Hematopoietic multipotent progenitor cell treated with erythropoietin and hydrocortisone succinate and interleukin-3 and kit ligand, for 4 days (in vitro differentiated cells): ENCODE data around the gene CGB3.
A peak's percentile ranks its signal among the peaks of the same experiment; 100 is the strongest.
"Not testable (repeated sequence)": the region's sequence is repeated elsewhere in the genome, so short reads cannot be mapped to it uniquely, and the experiment has no call there.

Experiments
- DNase-seq: peaks from one replicate; pipeline ENCODE4 v3.0.0-alpha.2; 2015

CGB3 gene

GRCh38 chr19:49042177-49042576 is 18.0 kb upstream of the CGB3 start:
- DNase-seq: no peak

GRCh38 chr19:49039736-49040135 is 15.6 kb upstream of the CGB3 start:
- not testable (repeated sequence) for DNase-seq

GRCh38 chr19:49038557-49039276 is 14.6 kb upstream of the CGB3 start:
- not testable (repeated sequence) for DNase-seq

- DNase-seq: not testable (repeated sequence)
These were observed 14.0 kb upstream of the CGB3 start for GRCh38 chr19:49038111-49038510.

GRCh38 chr19:49036815-49037214 is 12.7 kb upstream of the CGB3 start, which contains the start of gene CGB1:
Gene CGB1, minus strand, starts transcription at chr19:49036895. Its CDS starts 184 bp downstream, at chr19:49036711.
- DNase-seq: peak; percentile 68

GRCh38 chr19:49031642-49032301 is 7.6 kb upstream of the CGB3 start, which contains the start of gene CGB2:
Gene CGB2, plus strand, starts transcription at chr19:49031890. Its CDS starts 206 bp downstream, at chr19:49032096.
- DNase-seq: peak; percentile 83

- not testable (repeated sequence) for DNase-seq
These were observed 6.2 kb upstream of the CGB3 start for GRCh38 chr19:49030323-49030722.

- not testable (repeated sequence) for DNase-seq
These were observed 5.6 kb upstream of the CGB3 start for GRCh38 chr19:49029749-49030148.

- not testable (repeated sequence) for DNase-seq
These were observed 4.6 kb upstream of the CGB3 start for GRCh38 chr19:49028686-49029085.

GRCh38 chr19:49025599-49025998 is 1.5 kb upstream of the CGB3 start:
- not testable (repeated sequence) for DNase-seq

- DNase-seq: not testable (repeated sequence)
These were observed 955 bp upstream of the CGB3 start for GRCh38 chr19:49025088-49025487.

- no peak for DNase-seq
These were observed 2.0 kb downstream of the CGB3 start for GRCh38 chr19:49022116-49022515.

GRCh38 chr19:49020931-49021895 is 2.9 kb downstream of the CGB3 start:
- DNase-seq: peak; percentile 18

- DNase-seq: no peak
These were observed 3.8 kb downstream of the CGB3 start for GRCh38 chr19:49020342-49020741.

- DNase-seq: peak; percentile 64
These were observed 4.7 kb downstream of the CGB3 start for GRCh38 chr19:49019242-49019932.

GRCh38 chr19:49018388-49019241 is 5.5 kb downstream of the CGB3 start:
- peak; percentile 46 for DNase-seq

- peak; percentile 86 for DNase-seq
These were observed 6.3 kb downstream of the CGB3 start for GRCh38 chr19:49017666-49018351.

- DNase-seq: no peak
These were observed 7.0 kb downstream of the CGB3 start, which contains the start of gene LHB for GRCh38 chr19:49017041-49017665. Gene LHB, minus strand, starts transcription at chr19:49017091. Its CDS starts 10 bp downstream, at chr19:49017081.

- no peak for DNase-seq
These were observed 7.9 kb downstream of the CGB3 start for GRCh38 chr19:49016067-49016839.
